MCF 10A (cell line): ENCODE measurements around the gene COX8C. TPM values are rescaled to one million over a fixed set of nuclear protein-coding genes. Genes with fewer than 3 reads are reported as not detected.

Experiments used
- BruUV-seq: library from RNA; stranded (reverse); fragments of 400-500 nt; replicated peaks from 2 replicates; lab custom pipeline; 2021; lab: Mats Ljungman, UMichigan
- CTCF ChIA-PET: fragments of 300-600 bp; sonication (Branson Sonifier 250); formaldehyde crosslinking; extraction: SDS; loops from one replicate; lab custom pipeline; 2021; ENCODE audit warnings: antibody characterized with exemption, inconsistent platforms; lab: Yijun Ruan, JAX
- POLR2A ChIA-PET: fragments of 300-600, 350-650 bp; sonication (Branson Sonifier 250); formaldehyde crosslinking; extraction: SDS; loops from one replicate; lab custom pipeline; 2020; ENCODE audit warnings: antibody characterized with exemption, inconsistent platforms; lab: Yijun Ruan, JAX
- DNase-seq: peaks from one replicate; pipeline ENCODE4 v3.0.0-alpha.2; 2018; ENCODE audit not compliant: unreplicated experiment
- H3K27ac Mint-ChIP-seq: one replicate; pipeline ENCODE4 v1.8.0; 2022; ENCODE audit warnings: mild to moderate bottlenecking, low read depth, mixed read lengths; ENCODE audit not compliant: unreplicated experiment
- H3K27me3 Mint-ChIP-seq: one replicate; pipeline ENCODE4 v1.8.0; 2022; ENCODE audit warnings: mixed read lengths; ENCODE audit not compliant: insufficient read depth, unreplicated experiment
- H3K36me3 Mint-ChIP-seq: one replicate; pipeline ENCODE4 v1.8.0; 2022; ENCODE audit warnings: mild to moderate bottlenecking, moderate library complexity, mixed read lengths; ENCODE audit not compliant: insufficient read depth, unreplicated experiment
- H3K4me1 Mint-ChIP-seq: one replicate; pipeline ENCODE4 v1.8.0; 2022; ENCODE audit warnings: mixed read lengths; ENCODE audit not compliant: insufficient read depth, unreplicated experiment
- H3K4me3 Mint-ChIP-seq: one replicate; pipeline ENCODE4 v1.8.0; 2022; ENCODE audit warnings: mild to moderate bottlenecking, moderate library complexity, mixed read lengths; ENCODE audit not compliant: unreplicated experiment
- H3K9me3 Mint-ChIP-seq: one replicate; pipeline ENCODE4 v1.8.0; 2022; ENCODE audit warnings: mixed read lengths; ENCODE audit not compliant: unreplicated experiment
- intact Hi-C: fragments of 100-400 bp; cut with micrococcal nuclease; formaldehyde crosslinking; loops from 2 replicates; pipeline ENCODE4 v1.14.1; 2022
- total RNA-seq: library from RNA; stranded (reverse); gene quantifications from 2 replicates; pipeline ENCODE4 v1.2.3, GENCODE V29; 2022
- TF ChIP-seq, protein P1 (sequence below): fragments of 200-600 bp; IDR thresholded peaks from one replicate; pipeline ENCODE4 v1.8.0; 2022; ENCODE audit warnings: antibody characterized with exemption, mild to moderate bottlenecking; ENCODE audit not compliant: unreplicated experiment

The COX8C gene
- total RNA-seq, 1 experiment from 2014 or later, result not detected

DNA sequence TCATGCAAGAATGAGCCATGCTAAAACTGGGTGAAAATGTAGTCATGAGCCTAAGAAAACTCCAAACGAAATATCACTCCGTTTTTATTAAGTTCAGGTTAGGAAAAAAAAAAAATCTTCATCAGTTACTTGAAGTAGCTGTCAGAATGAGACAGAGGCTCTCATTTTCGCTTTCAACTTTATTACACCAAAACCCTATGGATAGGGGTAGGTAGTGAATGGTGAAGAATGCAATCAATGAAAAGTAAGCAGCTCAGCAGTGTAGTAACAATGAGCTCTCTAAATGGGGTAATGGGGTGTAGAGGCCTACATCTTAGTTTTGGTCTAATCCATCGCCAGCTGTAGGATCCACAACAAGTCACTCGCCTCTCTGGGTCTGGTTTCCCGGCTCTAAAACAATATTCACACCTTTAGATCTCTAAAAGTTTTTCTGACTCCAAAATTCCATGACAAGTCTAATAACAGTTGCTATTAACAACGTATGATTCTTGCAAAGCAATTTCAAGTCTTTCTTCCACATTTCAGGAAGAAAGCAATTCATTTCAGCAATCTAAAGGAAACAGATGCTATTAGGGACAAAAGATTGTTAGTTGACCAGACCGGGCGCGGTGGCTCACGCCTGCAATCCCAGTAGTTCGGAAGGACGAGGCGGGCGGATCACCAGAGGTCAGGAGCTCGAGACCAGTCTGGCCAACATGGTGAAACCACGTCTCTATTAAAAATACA lies 15.8 kb upstream of the COX8C start:
- Mint-ChIP-seq H3K27me3 (no peaks in the 10 kb centered on the region), H3K27ac (peak overlapping the region; percentile 71), H3K4me1 (peaks cover 28% of the 10 kb centered on the region), H3K4me3 (peak overlapping the region; percentile 92), H3K9me3 (no peaks in the 10 kb centered on the region), H3K36me3 (peaks cover 13% of the 10 kb centered on the region)
- intact Hi-C loops, result loop anchor here (2.0 kb wide), 1 partner anchor 90 kb away; no protein-coding TSS in a partner anchor
- ChIA-PET POLR2A (interaction anchor here (0.7 to 3.6 kb wide), 8 partner anchors 10 to 541 kb away, joined by 3 to 33 read pairs (median 6); partner anchors contain the start of genes LYSET and MOAP1), CTCF (interaction anchor here (0.6 to 0.7 kb wide), 3 partner anchors 10 to 645 kb away, joined by 3 to 6 read pairs (median 4); no protein-coding TSS in a partner anchor)
- BruUV-seq, result no TSS peak
- DNase-seq, result no peak
- TF ChIP-seq, protein P1, sequence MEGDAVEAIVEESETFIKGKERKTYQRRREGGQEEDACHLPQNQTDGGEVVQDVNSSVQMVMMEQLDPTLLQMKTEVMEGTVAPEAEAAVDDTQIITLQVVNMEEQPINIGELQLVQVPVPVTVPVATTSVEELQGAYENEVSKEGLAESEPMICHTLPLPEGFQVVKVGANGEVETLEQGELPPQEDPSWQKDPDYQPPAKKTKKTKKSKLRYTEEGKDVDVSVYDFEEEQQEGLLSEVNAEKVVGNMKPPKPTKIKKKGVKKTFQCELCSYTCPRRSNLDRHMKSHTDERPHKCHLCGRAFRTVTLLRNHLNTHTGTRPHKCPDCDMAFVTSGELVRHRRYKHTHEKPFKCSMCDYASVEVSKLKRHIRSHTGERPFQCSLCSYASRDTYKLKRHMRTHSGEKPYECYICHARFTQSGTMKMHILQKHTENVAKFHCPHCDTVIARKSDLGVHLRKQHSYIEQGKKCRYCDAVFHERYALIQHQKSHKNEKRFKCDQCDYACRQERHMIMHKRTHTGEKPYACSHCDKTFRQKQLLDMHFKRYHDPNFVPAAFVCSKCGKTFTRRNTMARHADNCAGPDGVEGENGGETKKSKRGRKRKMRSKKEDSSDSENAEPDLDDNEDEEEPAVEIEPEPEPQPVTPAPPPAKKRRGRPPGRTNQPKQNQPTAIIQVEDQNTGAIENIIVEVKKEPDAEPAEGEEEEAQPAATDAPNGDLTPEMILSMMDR, result no peak

- no peak for DNase-seq
- CTCF ChIA-PET, result interaction anchor here (0.7 kb wide), 1 partner anchor 14 kb away, joined by 4 read pairs; no protein-coding TSS in a partner anchor
- Mint-ChIP-seq H3K4me3 (peak overlapping the region; percentile 92), H3K27ac (peak overlapping the region; percentile 94), H3K4me1 (peaks cover 28% of the 10 kb centered on the region), H3K9me3 (no peaks in the 10 kb centered on the region), H3K27me3 (no peaks in the 10 kb centered on the region), H3K36me3 (peaks cover 13% of the 10 kb centered on the region)
- intact Hi-C loops, result loop anchor here (2.0 kb wide), 1 partner anchor 91 kb away; no protein-coding TSS in a partner anchor
- no TSS peak for BruUV-seq
- POLR2A ChIA-PET, result interaction anchor here (0.6 to 3.6 kb wide), 7 partner anchors 11 to 148 kb away, joined by 3 to 33 read pairs (median 6); partner anchors contain the start of genes LYSET and MOAP1
- TF ChIP-seq, protein P1, result no peak
These were observed 15.1 kb upstream of the COX8C start for GRCh38 chr14:93331728-93332396.

DNA sequence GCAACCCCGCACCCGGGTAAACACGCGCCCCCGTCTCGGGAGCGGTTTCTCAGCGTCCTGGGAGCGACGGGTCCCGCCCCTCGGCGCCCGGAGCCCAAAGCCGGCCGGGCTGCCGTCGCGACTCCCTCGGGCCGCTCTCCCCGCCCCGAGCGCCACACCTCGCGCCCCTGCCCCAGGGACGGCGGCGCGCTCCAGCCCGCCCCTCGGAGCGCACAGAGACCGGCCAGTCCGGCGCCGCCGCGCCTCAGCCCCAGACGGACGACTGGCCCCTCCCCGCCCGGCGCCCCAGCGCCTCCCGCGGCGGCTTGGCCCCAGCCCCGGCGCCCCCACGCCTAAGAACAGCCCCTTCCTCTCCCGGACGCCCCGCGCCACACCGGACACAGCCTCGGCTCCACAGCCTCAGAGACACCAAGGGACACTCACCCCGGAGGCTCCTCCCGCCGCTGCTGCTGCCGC lies 14.6 kb upstream of the COX8C start:
- ChIA-PET POLR2A (interaction anchor here (0.6 to 3.6 kb wide), 4 partner anchors 11 to 148 kb away, joined by 3 to 33 read pairs (median 12); partner anchors contain the start of genes LYSET and MOAP1), CTCF (no interaction called here)
- TF ChIP-seq, protein P1, result no peak
- peak overlapping the region; percentile 92 for H3K4me3 Mint-ChIP-seq
- BruUV-seq, result no TSS peak
- H3K27ac Mint-ChIP-seq, result peak overlapping the region; percentile 94
- H3K9me3 Mint-ChIP-seq, result no peaks in the 10 kb centered on the region
- intact Hi-C loops, result no loop called here
- no peaks in the 10 kb centered on the region for H3K27me3 Mint-ChIP-seq
- H3K4me1 Mint-ChIP-seq, result peaks cover 28% of the 10 kb centered on the region
- DNase-seq, result peak; percentile 51
- H3K36me3 Mint-ChIP-seq, result peaks cover 13% of the 10 kb centered on the region
